Suppressor macrophage (primary cell): ENCODE measurements around the gene SFXN3.
A peak's percentile ranks its signal among the peaks of the same experiment; 100 is the strongest.
"Not testable (repeated sequence)": the region's sequence is repeated elsewhere in the genome, so short reads cannot be mapped to it uniquely, and the experiment has no call there.

Experiments used
- DNase-seq, 4 experiments: peaks; one replicate each; pipeline ENCODE4 v3.0.0-alpha.2; 2020 to 2022

The SFXN3 gene

DNA sequence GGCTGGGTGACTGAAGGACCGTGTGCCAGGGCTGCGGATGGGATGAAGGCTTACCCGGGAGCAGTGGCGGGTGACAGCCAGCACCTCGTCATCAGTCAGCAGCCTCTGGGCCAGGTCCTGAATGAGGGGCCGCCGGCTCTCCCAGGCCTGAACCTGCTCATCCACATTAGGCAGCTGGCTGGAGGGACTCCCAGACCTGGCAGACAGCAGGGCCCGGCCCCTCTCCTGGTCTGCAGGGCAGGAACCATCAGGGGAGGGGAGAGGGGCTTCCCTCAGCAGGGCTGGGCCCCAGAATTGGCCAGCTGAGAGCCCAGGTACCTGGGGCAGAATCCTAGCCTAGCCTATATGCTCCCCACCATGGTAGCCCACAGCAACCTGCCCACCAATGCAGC, 15.5 kb upstream of the SFXN3 start:
- no peak for DNase-seq

- no peak for DNase-seq
Measured at GRCh38 chr10:101016814-101017213, 14.2 kb upstream of the SFXN3 start.

GRCh38 chr10:101018118-101018599, 12.9 kb upstream of the SFXN3 start:
- peak; percentile 58 to 73 (median 70) for DNase-seq

GRCh38 chr10:101018600-101019439, 12.2 kb upstream of the SFXN3 start:
- peak; percentile 87 to 94 (median 91) for DNase-seq

- no peak for DNase-seq
Measured at GRCh38 chr10:101019440-101019703, 11.7 kb upstream of the SFXN3 start.

DNA sequence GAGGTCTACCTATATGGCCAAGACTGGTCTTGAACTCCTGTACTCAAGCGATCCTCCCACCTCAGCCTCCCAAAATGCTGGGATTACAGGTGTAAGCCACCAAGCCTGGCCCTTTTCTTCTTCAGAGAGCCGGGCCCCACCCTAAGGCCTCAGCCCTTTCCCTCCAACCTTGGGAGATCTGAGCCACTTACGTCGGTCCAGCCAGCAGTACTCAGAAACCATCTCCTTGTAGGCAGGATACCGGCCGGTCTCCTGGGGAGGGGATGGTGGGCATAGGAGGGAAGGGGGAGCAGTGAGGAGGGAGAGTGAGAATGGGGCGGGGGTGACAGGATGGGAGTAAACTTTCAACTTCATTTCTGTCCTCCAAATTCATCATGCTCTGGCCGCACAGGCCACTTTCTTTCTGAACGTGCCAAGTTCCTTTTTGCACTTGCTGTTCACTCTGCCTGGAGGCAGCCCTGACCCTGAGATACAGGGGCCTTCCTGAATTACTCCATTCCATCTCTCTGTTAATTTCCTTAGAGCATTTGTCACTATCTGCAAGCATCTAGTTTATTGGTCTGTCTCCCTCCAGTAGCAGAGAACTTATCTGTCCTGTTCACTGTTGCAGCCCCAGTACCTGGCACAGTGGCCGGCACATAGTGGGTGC, 10.5 kb upstream of the SFXN3 start:
- DNase-seq, result peak in 3 of 4 experiments; percentile 36 to 45 (median 36)

DNA sequence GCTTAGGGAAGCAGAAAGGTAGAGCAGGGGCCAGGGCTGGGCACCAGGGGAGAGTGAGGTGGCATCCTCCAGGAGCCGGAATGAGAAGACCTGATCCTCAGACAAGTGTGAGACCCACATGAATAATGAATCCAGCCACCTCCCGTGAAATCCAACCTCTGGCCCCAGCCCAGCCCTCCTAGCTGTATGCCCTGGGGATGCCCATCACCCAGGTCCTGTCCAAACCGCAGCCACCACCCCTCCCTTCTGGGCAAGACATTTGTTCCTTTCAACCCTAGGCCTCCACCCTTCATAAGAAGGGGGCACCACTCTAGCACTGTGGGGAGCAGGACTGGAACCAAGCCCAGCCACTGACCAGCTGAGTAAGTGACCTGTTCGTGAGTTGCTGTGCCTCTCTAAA, 9.8 kb upstream of the SFXN3 start:
- DNase-seq, result no peak

DNA sequence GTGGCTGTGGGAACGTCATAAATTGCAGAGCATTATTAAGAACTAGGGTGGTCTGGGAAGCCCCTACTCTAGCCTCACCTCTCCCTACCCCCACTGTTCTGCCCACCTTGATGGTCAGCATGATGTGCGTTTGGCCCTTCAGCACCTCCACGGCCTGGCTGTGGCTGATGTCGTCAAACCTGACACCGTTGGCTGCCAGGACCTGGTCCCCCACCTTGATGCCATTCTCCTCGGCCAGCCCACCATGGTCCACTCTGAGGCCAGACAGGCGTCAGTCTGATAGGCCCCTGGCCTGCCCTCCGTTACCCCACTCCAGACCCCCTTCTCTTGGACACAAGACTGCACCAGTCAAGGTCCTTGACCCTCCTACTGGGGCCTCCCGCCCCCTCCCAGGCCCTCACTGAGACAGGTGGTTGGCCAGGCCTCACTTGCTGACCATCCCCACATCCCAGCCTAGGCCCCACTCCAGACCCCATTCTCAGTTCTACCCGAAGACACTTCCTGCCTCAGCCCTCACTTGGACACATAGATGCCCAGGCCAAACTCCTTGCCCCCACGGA, 9.3 kb upstream of the SFXN3 start:
- DNase-seq, result no peak

- no peak for DNase-seq
Measured at GRCh38 chr10:101022967-101023705, 7.9 kb upstream of the SFXN3 start.

DNA sequence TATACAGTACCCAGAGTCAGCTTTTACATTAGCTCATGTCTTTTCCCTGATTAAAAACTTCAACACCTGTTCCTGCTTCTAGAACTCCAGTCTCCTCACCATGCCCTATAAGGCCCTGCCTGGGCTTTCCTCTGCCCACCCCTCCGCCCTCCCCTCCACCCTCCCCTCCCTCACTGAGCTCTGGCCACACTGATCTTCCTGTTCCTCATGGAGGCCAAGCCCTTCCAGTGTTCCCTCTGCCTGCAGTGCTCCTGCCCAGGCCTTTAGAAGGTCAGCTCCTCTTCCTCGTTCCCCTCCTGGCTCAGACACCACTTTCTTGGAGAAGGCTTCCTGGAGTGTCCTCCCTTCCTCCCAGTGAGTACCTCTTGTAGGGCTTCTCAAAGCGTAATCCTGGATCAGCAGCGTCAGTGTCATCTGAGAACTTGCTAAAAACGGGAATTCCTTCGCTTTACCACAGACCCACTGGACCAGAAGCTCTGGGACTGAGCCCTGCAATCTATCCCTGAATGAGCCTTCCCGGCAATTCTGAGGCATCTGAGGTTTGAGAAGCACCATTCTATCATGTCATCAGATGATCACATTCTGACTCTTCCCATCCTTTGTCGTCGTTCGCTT, 3.8 kb upstream of the SFXN3 start:
- peak; percentile 20 to 62 (median 48) for DNase-seq

- peak; percentile 68 to 88 (median 74) for DNase-seq
Measured at GRCh38 chr10:101028446-101029337, 2.3 kb upstream of the SFXN3 start.

DNA sequence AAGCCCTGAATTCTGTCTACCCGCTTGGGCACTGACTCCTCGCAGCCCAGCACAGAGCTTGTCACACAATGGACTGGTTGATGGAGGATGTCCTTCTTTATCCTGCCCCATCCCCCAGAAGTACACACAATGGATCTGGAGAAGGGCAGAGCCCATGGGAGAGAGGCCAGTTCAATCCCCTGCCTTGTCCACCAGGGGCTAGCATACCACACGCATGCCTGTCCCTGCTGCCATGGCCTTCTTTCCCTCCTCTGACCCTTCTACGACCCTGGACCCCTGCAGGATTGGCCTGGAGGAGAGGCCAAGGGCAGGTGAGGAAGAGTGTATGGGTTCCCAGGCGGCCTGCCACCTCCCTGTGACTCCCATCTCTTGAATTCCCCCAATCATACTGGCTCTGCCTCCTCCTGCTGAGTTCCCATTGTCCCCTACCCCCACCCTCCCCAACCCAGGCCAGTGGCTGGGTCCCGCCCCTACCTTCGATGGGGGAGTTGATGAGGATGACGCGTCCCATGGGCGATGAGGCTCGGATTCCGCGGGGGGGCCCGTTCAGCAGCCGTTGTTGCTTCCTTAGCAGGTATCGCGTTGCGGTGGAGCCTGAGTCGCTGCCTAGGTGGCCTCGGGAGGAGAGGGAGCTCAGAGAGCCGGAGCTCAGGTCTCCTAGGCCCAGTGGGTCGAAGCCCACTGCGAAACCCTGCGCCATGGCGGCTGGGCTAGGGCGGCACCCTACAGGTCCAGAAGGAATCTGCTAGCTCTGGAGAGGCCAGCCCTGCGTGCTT, 1.3 kb upstream of the SFXN3 start:
- DNase-seq, result no peak

- no peak for DNase-seq
Measured at GRCh38 chr10:101030496-101031127, 422 bp upstream of the SFXN3 start.

- peak; percentile 88 to 95 (median 92) for DNase-seq
Measured at GRCh38 chr10:101031796-101032636, 982 bp downstream of the SFXN3 start.

DNA sequence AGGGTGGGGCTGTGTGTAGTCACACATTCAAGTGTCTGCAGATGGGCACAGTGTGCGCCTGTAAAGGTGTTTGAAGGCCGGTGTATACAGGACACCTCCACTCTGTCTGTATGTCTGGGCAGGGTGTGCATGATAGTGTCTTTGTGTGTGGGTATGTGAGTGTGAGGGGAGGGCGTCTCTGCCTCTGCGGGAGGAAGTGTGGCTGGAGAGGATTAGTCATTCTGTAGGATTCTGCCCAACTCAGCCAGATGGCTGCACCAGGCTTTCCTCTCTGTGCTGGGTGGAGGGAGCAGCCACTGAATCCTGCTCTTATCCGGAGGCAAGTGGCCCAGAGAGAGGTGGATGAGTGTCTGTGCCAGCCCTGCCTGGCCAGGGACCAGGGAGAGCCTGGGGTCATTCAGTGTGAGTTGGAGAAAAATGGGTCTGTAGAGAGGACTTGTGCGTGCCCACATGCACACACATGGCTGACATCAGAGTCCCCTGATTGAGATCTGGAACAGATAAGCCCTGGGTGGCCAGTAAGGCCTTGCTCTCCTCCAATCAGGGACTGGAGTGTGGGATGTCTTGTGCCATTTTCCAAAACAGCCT, 1.7 kb downstream of the SFXN3 start:
- peak; percentile 73 to 86 (median 82) for DNase-seq

DNA sequence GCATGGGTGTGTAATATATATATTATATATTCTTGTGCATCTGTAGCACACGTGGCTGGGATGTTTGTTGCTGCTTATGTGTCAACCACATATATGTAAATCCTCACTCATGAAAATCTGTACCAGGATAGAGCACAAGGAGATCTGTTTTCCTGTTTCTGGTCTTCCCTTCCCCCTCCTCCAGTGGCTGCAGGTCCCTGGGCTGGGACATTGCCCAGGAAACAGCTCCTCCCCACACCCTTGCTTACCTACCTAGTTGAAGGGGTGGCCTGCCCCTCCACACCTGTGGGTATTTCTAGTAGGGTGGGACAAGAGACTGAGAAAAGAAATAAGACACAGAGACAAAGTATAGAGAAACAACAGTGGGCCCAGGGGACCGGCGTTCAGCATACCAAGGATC, 2.2 kb downstream of the SFXN3 start:
- DNase-seq, result no peak

- DNase-seq, result not testable (repeated sequence)
Measured at GRCh38 chr10:101034404-101034803, 3.4 kb downstream of the SFXN3 start.

DNA sequence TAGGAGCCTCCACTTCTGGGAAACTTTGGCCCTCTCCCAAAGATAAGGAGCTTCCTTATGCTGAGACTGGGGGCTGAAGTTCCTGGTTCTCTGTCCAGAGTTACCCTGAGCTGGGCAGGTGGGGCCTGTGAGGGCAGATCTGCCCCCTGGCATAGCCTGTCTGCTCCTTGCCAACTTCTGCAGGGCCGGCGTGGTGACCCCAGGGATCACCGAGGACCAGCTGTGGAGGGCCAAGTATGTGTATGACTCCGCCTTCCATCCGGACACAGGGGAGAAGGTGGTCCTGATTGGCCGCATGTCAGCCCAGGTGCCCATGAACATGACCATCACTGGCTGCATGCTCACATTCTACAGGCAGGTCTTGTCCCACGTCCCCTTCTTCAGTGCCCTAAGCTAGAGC, 4.3 kb downstream of the SFXN3 start:
- no peak for DNase-seq
